Skeletal muscle cell (primary cell): ENCODE data around the gene CD200R1L.
A peak's percentile ranks its signal among the peaks of the same experiment; 100 is the strongest.

Source experiments
- DNase-seq: peaks from one replicate; pipeline ENCODE4 v3.0.0-alpha.2; 2010; ENCODE audit warnings: low read depth
- H3K4me3 ChIP-seq: 2 replicates; pipeline ENCODE4 v1.5.1; 2011; ENCODE audit warnings: low read depth, mild to moderate bottlenecking, control low read depth, low read length, moderate library complexity

CD200R1L gene

GRCh38 chr3:112822064-112823055 lies 24.3 kb downstream of the CD200R1L start:
- no peak for DNase-seq
- no peak overlapping the region for H3K4me3 ChIP-seq

- H3K4me3 ChIP-seq, result no peak overlapping the region
- DNase-seq, result no peak
Observed at GRCh38 chr3:112818289-112818688, 28.4 kb downstream of the CD200R1L start.

- no peak overlapping the region for H3K4me3 ChIP-seq
- no peak for DNase-seq
Observed at GRCh38 chr3:112817797-112818196, 28.9 kb downstream of the CD200R1L start.

GRCh38 chr3:112817271-112817670 lies 29.4 kb downstream of the CD200R1L start:
- H3K4me3 ChIP-seq, result no peak overlapping the region
- DNase-seq, result no peak

GRCh38 chr3:112815981-112816380 lies 30.7 kb downstream of the CD200R1L start:
- no peak overlapping the region for H3K4me3 ChIP-seq
- DNase-seq, result no peak

- no peak overlapping the region for H3K4me3 ChIP-seq
- DNase-seq, result peak; percentile 56
Observed at GRCh38 chr3:112814266-112814665, 32.4 kb downstream of the CD200R1L start.

GRCh38 chr3:112813723-112814171 lies 32.9 kb downstream of the CD200R1L start:
- H3K4me3 ChIP-seq, result no peak overlapping the region
- DNase-seq, result no peak

- DNase-seq, result no peak
- H3K4me3 ChIP-seq, result no peak overlapping the region
Observed at GRCh38 chr3:112813016-112813415, 33.6 kb downstream of the CD200R1L start.

- H3K4me3 ChIP-seq, result no peak overlapping the region
- no peak for DNase-seq
Observed at GRCh38 chr3:112811917-112812660, 34.6 kb downstream of the CD200R1L start.

GRCh38 chr3:112811131-112811884 lies 35.4 kb downstream of the CD200R1L start:
- DNase-seq, result peak; percentile 93
- H3K4me3 ChIP-seq, result no peak overlapping the region

- H3K4me3 ChIP-seq, result no peak overlapping the region
- DNase-seq, result no peak
Observed at GRCh38 chr3:112810561-112810960, 36.1 kb downstream of the CD200R1L start.

GRCh38 chr3:112808136-112808535 lies 38.5 kb downstream of the CD200R1L start:
- DNase-seq, result no peak
- no peak overlapping the region for H3K4me3 ChIP-seq

GRCh38 chr3:112807685-112808084 lies 39.0 kb downstream of the CD200R1L start:
- H3K4me3 ChIP-seq, result no peak overlapping the region
- no peak for DNase-seq

- no peak overlapping the region for H3K4me3 ChIP-seq
- no peak for DNase-seq
Observed at GRCh38 chr3:112806903-112807302, 39.8 kb downstream of the CD200R1L start.

- DNase-seq, result no peak
- H3K4me3 ChIP-seq, result no peak overlapping the region
Observed at GRCh38 chr3:112805126-112805525, 41.5 kb downstream of the CD200R1L start.

GRCh38 chr3:112804021-112804420 lies 42.6 kb downstream of the CD200R1L start:
- DNase-seq, result no peak
- no peak overlapping the region for H3K4me3 ChIP-seq

- H3K4me3 ChIP-seq, result no peak overlapping the region
- DNase-seq, result no peak
Observed at GRCh38 chr3:112803467-112803866, 43.2 kb downstream of the CD200R1L start.

- DNase-seq, result no peak
- no peak overlapping the region for H3K4me3 ChIP-seq
Observed at GRCh38 chr3:112802338-112802737, 44.3 kb downstream of the CD200R1L start.

GRCh38 chr3:112799946-112800345 lies 46.7 kb downstream of the CD200R1L start:
- H3K4me3 ChIP-seq, result no peak overlapping the region
- DNase-seq, result no peak
